ENCODE data around the gene FAM107B. TPM values are rescaled to one million over a fixed set of nuclear protein-coding genes. Genes with fewer than 3 reads are reported as not detected.

Gene FAM107B
- total RNA-seq, 1 experiment from 2014 or later, result 24.5 TPM

- Histone ChIP-seq H3K18ac (ENCODE audit: insufficient read length, low read depth, low read length) (no peak overlapping the region), H4K5ac (ENCODE audit: insufficient read length, low read depth, low read length) (no peak overlapping the region), H3K27ac (ENCODE audit: insufficient read length, low read depth, low read length) (no peak overlapping the region), H3K79me2 (ENCODE audit: insufficient read depth, low read length) (no peaks in the 10 kb centered on the region), H4K91ac (ENCODE audit: insufficient read length, low read depth, low read length) (no peak overlapping the region), H2BK15ac (ENCODE audit: low read depth, low read length) (no peak overlapping the region), H2BK20ac (ENCODE audit: low read depth, low read length, poor library complexity, severe bottlenecking) (no peak overlapping the region), H3K9ac (ENCODE audit: extremely low read depth, insufficient read length, low read length) (no peak overlapping the region), H4K8ac (replicated peaks; ENCODE audit: insufficient read length, low read depth, low read length) (no peak overlapping the region), H3K23ac (ENCODE audit: insufficient read length, low read depth, low read length) (no peak overlapping the region), H3K9me3 (ENCODE audit: control insufficient read depth, low read depth, low read length) (no peaks in the 10 kb centered on the region), H2AFZ (ENCODE audit: low read length) (no peak overlapping the region), H3K14ac (ENCODE audit: insufficient read depth, low read length) (no peak overlapping the region), H3K56ac (ENCODE audit: insufficient read length, low read depth, low read length) (no peak overlapping the region), H2BK5ac (ENCODE audit: insufficient read length, low read length) (no peak overlapping the region), H3K4me2 (ENCODE audit: insufficient read depth, insufficient read length, low read length) (no peak overlapping the region), H3K79me1 (ENCODE audit: insufficient read depth, low read depth, low read length, poor library complexity, severe bottlenecking) (no peaks in the 10 kb centered on the region), H2AK5ac (ENCODE audit: insufficient read length, low read length) (no peak overlapping the region), H3K4ac (ENCODE audit: low read depth, low read length) (no peak overlapping the region), H3K4me1 (ENCODE audit: insufficient read depth, low read length) (peaks cover 2% of the 10 kb centered on the region; the same call in 1 of the 2 replicates), H4K20me1 (ENCODE audit: control insufficient read depth, insufficient read depth, insufficient read length) (no peaks in the 10 kb centered on the region), H2BK12ac (ENCODE audit: insufficient read length, low read depth, low read length) (no peak overlapping the region), H3K27me3 (ENCODE audit: insufficient read depth, low read length) (no peaks in the 10 kb centered on the region), H3T11ph (ENCODE audit: low read length) (no peak overlapping the region), H2BK120ac (ENCODE audit: low read depth, low read length, poor library complexity, severe bottlenecking) (no peak overlapping the region), H3K23me2 (ENCODE audit: insufficient read length, low read depth, low read length, poor library complexity, severe bottlenecking) (no peaks in the 10 kb centered on the region)
- no CpG with 5 or more reads among the region's 2 CpGs for WGBS (ENCODE audit: extremely low coverage, insufficient read length, low lambda C conversion rate)
- Mint-ChIP-seq H3K4me3 (no peak overlapping the region), H3K36me3 (ENCODE audit: insufficient read depth in 1 of 3, low read depth in 3 of 3) (no peaks in the 10 kb centered on the region), H3K27ac (no peak overlapping the region), H3K9me3 (no peaks in the 10 kb centered on the region), H3K27me3 (ENCODE audit: low read depth) (no peaks in the 10 kb centered on the region), H3K4me1 (peaks cover 8 to 11% of the 10 kb centered on the region in 2 experiments)
- DNase-seq, result no peak
- no peak for TF ChIP-seq CTCF (conservative IDR thresholded peaks at IDR 0.05)
These were observed 158.2 kb downstream of the FAM107B start for GRCh38 chr10:14616465-14616864.

All from H9 (cell line).